GM12875 (cell line): ENCODE results near the gene RAVER1.
A peak's percentile ranks its signal among the peaks of the same experiment; 100 is the strongest.

Source experiments
- H3K4me3 ChIP-seq: one replicate; pipeline ENCODE4 v1.5.1; 2011; ENCODE audit warnings: low read depth, low read length, control low read depth
- TF ChIP-seq, protein P1 (sequence below): IDR thresholded peaks from 2 replicates; pipeline ENCODE4 v1.5.1; 2011; ENCODE audit warnings: low read depth, mild to moderate bottlenecking, control low read depth, inconsistent platforms, low read length, moderate library complexity, borderline replicate concordance; ENCODE audit not compliant: insufficient read depth

The RAVER1 gene

DNA sequence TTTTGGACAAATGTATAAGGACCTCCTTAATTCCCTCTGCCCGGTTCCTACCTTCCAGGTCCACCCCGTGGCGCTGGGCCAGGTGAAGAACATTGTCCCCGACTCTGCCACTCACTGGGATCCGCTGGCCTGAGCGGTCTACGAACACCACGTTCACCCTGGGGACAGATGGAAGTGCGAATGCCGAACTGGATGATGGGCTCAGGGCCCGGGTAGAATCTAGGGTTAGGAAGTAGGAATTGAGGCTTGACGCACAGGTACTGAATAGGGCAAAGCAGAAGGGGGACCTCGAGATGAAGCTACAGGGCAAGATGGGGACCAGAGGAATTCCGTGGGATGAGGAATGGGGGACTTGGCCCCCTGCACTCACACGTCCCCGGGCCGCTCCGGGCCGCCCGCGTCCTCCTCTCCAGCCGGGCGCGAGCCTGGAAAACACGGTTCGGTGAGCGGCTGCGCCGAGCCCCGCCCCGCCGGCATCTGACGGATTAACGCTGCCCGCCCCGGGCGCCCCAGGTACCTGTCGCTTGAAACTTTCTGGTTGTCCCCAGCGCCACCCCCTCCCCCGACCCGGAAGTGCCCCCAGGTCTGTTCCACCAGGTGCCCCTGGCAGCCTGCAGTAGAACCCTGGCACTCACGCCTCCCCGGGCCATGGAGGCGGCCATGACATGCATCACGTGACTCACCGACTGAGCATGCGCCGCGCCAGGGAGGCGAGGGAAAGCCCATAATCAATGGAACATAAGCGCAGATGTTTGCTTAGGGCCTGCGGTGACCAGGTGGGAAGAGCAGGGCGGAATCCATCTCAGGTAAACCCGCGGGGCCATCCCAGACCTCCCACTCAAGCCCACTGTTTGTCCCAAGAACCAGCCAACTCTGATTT is 17.8 kb downstream of the RAVER1 start, which contains the start of gene FDX2:
TSS of gene FDX2 (minus strand) at position 681 of the 880 bp plus-strand sequence. CDS start at position 662, 19 bp downstream.
- TF ChIP-seq, protein P1, sequence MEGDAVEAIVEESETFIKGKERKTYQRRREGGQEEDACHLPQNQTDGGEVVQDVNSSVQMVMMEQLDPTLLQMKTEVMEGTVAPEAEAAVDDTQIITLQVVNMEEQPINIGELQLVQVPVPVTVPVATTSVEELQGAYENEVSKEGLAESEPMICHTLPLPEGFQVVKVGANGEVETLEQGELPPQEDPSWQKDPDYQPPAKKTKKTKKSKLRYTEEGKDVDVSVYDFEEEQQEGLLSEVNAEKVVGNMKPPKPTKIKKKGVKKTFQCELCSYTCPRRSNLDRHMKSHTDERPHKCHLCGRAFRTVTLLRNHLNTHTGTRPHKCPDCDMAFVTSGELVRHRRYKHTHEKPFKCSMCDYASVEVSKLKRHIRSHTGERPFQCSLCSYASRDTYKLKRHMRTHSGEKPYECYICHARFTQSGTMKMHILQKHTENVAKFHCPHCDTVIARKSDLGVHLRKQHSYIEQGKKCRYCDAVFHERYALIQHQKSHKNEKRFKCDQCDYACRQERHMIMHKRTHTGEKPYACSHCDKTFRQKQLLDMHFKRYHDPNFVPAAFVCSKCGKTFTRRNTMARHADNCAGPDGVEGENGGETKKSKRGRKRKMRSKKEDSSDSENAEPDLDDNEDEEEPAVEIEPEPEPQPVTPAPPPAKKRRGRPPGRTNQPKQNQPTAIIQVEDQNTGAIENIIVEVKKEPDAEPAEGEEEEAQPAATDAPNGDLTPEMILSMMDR, result no peak
- peak within 1 kb of the TSS; percentile 98 for H3K4me3 ChIP-seq

GRCh38 chr19:10309423-10309822 is 23.9 kb downstream of the RAVER1 start, which contains the start of gene ZGLP1:
Gene ZGLP1, minus strand, starts transcription at chr19:10309815.
- TF ChIP-seq, protein P1, result no peak
- H3K4me3 ChIP-seq, result no peak within 1 kb of the TSS

- TF ChIP-seq, protein P1, result no peak
- no peak overlapping the region for H3K4me3 ChIP-seq
Measured at GRCh38 chr19:10306327-10306726, 27.0 kb downstream of the RAVER1 start.

GRCh38 chr19:10305139-10305806 is 28.1 kb downstream of the RAVER1 start:
- TF ChIP-seq, protein P1, result no peak
- no peak overlapping the region for H3K4me3 ChIP-seq

DNA sequence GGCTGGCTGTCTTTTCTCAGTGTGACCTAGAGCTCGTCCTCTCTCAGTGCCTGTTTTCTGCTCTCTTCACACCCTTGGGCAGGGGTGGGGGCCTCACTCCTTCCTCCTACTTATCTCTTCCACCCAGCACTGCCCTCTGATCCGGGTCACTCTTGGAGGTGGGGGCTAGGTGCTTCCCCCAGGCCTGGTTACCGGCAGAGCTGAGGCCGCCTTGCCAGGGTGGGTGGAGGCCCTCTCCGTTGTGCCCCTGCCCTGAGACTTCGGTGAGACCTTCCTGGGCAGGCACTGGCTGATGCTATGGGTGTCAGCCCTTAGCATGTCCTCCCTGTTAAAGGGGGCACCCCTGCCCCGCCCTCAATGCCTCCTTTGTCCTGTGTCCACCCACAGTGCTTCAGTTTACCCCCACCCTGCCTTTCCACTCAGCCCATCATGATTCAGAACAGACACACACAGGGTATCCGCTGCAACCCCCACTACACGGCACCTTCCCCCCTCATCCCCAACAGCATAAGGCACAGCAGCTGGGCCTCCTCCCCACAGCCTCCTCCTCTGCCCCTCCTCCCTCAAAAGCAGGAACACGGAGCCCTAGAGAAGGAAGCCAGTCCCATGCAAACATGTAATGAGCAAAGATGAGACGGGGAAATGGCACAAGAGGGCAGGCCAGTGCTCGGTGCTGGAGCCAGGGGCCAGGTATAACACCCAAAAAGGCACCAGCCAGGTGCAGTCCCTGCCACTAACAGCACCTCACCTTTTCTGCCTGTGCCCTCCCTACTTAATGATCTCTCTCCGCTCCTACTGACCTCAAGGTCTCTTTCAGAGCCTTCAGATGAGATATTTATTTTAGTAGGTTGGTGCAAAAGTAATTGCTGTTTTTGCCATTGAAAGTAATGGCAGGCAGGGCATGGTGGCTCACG is 33.5 kb downstream of the RAVER1 start:
- no peak overlapping the region for H3K4me3 ChIP-seq
- TF ChIP-seq, protein P1, result no peak

DNA sequence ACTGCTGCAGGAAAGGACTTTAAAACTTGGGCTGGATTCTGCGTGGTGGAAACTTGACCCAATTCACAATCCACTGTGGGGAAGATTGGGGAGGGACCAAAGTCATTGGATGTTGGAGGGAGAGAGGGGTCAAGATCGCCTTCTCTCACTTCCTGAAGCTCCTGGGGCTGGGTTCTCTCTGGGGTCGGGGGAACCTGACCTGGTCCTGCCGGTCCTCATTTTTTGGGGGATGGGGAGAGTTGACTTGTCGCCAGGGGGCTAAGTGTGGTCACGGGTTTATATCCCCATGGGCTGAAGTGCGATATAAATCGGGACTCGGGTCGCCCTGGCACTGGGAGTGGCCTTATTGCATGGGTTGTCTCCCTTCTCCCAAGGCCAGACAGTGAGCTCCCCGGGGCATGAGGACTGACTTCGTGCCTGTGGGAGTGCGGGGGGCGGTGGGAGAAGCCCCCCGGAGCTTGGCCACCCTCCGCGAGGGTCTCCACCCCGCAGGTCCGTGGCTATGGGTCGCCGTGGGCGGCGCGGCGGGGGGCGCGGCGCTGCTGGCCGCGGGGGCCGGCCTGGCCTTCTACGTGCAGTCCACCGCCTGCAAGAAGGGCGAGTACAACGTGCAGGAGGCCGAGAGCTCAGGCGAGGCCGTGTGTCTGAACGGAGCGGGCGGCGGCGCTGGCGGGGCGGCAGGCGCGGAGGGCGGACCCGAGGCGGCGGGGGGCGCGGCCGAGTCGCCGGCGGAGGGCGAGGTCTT is 37.3 kb downstream of the RAVER1 start:
- TF ChIP-seq, protein P1, result no peak
- H3K4me3 ChIP-seq, result no peak overlapping the region
